ENCODE measurements around the gene UNC45A. TPM values are rescaled to one million over a fixed set of nuclear protein-coding genes. Genes with fewer than 3 reads are reported as not detected.

The UNC45A gene
- total RNA-seq, 1 experiment from 2014 or later: 101 TPM

GRCh38 chr15:90913398-90913944 lies 21.6 kb upstream of the UNC45A start:
- Mint-ChIP-seq H3K27ac (no peak overlapping the region), H3K4me1 (no peaks in the 10 kb centered on the region), H3K27me3 (ENCODE audit: low read depth) (no peaks in the 10 kb centered on the region; the same call in 1 of the 2 replicates), H3K4me3 (no peak overlapping the region), H3K9me3 (no peaks in the 10 kb centered on the region), H3K36me3 (peaks cover 3% of the 10 kb centered on the region; the same call in 1 of the 2 replicates)
- ChIA-PET POLR2A (no interaction called here), CTCF (interaction anchor here (1.3 to 3.8 kb wide), 2 partner anchors 19 to 27 kb away, joined by 3 to 24 read pairs; partner anchors contain the start of gene HDDC3)
- TF ChIP-seq TEAD1 (CRISPR knock-in tag; IDR thresholded peaks at IDR 0.05) (no peak), ATF3 (CRISPR knock-in tag; conservative IDR thresholded peaks at IDR 0.05) (no peak), ZNF416 (CRISPR knock-in tag; IDR thresholded peaks at IDR 0.05) (no peak), ATF1 (CRISPR knock-in tag; IDR thresholded peaks at IDR 0.05) (no peak), MXD4 (CRISPR knock-in tag; IDR thresholded peaks at IDR 0.05; ENCODE audit: borderline replicate concordance) (no peak), CDX4 (CRISPR knock-in tag; IDR thresholded peaks at IDR 0.05; ENCODE audit: borderline replicate concordance) (no peak), SP1 (CRISPR knock-in tag; conservative IDR thresholded peaks at IDR 0.05) (no peak)
- ATAC-seq (no peak), DNase-seq (ENCODE audit: low spot score) (no peak)

GRCh38 chr15:90914305-90915080 lies 20.6 kb upstream of the UNC45A start:
- Mint-ChIP-seq H3K36me3 (peaks cover 6% of the 10 kb centered on the region; the same call in 1 of the 2 replicates), H3K9me3 (no peaks in the 10 kb centered on the region), H3K4me1 (no peaks in the 10 kb centered on the region), H3K4me3 (no peak overlapping the region), H3K27me3 (ENCODE audit: low read depth) (no peaks in the 10 kb centered on the region; the same call in 1 of the 2 replicates), H3K27ac (no peak overlapping the region; the same call in 1 of the 2 replicates)
- ChIA-PET CTCF (interaction anchor here (0.6 to 3.8 kb wide), 3 partner anchors 18 to 144 kb away, joined by 3 to 24 read pairs (median 4); partner anchors contain the start of gene HDDC3), POLR2A (no interaction called here)
- no peak for ATAC-seq
- TF ChIP-seq JUN (CRISPR knock-in tag; IDR thresholded peaks at IDR 0.05) (no peak), AFF4 (CRISPR knock-in tag; IDR thresholded peaks at IDR 0.05; ENCODE audit: borderline replicate concordance) (no peak), SMAD4 (CRISPR knock-in tag; IDR thresholded peaks at IDR 0.05) (no peak), FOXP1 (CRISPR knock-in tag; IDR thresholded peaks at IDR 0.05; ENCODE audit: borderline replicate concordance) (no peak), GABPB1 (CRISPR knock-in tag; IDR thresholded peaks at IDR 0.05) (no peak), ZBTB43 (CRISPR knock-in tag; IDR thresholded peaks at IDR 0.05) (no peak), USF1 (CRISPR knock-in tag; IDR thresholded peaks at IDR 0.05) (no peak), MLX (CRISPR knock-in tag; IDR thresholded peaks at IDR 0.05) (no peak), IRF2 (CRISPR knock-in tag; IDR thresholded peaks at IDR 0.05; ENCODE audit: borderline replicate concordance, low read depth) (no peak)
- no peak for DNase-seq (ENCODE audit: low spot score)

Measured in WTC11 (cell line).